GM21786 (cell line): ENCODE measurements around the gene SLAIN2.
A peak's percentile ranks its signal among the peaks of the same experiment; 100 is the strongest.
"Not testable (repeated sequence)": the region's sequence is repeated elsewhere in the genome, so short reads cannot be mapped to it uniquely, and the experiment has no call there.

ENCODE experiments used
- ATAC-seq: cut with Tn5 transposase; IDR thresholded peaks from one replicate; pipeline ENCODE4 v1.9.1; 2021; ENCODE audit not compliant: unreplicated experiment

The SLAIN2 gene

DNA sequence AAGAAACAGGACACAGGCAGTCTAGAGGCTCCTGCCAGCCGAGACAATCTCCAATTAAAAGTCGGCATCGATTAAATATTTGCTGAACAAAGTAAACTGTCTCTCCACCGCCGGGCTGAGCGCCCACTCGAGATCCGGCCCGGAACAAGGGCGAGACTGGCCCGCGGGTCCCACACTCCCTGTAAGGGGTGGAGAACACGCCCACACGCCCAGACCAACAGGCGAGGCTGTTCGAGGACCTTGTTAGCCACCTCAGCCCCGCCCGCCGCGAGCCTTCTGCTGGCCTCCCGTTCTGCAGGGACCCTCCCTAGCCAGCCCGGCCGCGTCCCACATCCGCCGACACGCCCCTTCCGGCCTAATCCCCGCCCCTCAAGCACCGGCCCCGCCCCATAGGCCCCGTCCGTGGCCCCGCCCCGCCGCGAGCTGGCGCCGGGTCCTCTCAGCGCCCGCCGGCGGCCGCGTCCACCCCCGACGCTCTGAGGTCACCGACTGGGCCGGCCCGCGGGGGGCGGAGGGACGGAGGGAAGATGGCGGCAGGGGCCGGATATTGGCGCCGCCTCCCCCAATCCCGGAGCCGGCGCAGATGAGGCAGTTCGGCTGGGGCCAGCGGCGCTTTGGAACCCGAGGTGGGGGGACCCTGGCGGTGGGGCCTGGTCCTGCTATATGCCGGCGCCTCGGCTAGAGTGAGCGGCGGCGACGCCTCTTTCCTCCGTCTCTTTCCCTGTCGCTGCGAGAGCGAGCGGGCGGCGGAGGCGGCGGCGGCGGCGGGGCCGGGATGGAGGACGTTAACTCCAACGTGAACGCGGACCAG lies at the start of gene SLAIN2:
Gene SLAIN2, plus strand, starts transcription at position 565 of the 811 bp plus-strand sequence. Its CDS starts 211 bp downstream, at position 776.
- ATAC-seq: peak; percentile 92

DNA sequence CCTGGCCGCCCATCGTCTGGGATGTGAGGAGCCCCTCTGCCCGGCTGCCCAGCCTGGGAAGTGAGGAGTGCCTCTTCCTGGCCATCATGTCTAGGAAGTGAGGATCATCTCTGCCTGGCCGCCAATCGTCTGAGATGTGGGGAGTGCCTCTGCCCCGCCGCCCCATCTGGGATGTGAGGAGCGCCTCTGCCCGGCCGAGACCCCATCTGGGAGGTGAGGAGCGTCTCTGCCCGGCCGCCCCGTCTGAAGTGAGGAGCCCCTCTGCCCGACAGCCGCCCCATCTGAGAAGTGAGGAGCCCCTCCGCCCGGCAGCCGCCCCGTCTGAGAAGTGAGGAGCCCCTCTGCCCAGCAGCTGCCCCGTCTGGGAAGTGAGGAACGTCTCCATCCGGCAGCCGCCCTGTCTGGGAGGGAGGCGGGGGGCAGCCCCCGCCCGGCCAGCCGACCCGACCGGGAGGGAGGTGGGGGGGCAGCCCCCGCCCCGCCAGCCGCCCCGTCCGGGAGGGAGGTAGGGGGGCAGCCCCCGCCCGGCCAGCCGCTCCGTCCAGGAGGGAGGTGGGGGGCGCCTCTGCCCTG lies 49.0 kb upstream of the SLAIN2 start:
- ATAC-seq: not testable (repeated sequence)

DNA sequence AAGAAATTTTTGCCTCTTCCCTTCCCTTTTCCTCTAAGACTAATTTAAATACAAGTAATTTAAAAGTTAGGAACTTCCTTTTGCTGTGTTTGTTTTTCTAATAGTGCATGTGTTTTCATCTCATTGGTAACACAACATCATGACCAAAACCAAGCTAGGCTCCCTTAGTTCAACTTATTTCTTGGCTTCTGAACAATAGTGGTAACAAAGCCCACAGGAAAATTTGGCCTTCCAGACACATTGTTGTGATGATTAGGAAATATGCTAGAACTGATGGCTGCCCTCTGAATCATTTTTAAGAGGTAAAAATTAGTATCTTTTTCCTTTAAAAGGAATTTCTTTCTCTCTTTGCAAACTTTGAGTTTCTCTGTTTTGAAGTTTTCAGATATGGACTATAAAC lies 46.2 kb upstream of the SLAIN2 start:
- no peak for ATAC-seq

DNA sequence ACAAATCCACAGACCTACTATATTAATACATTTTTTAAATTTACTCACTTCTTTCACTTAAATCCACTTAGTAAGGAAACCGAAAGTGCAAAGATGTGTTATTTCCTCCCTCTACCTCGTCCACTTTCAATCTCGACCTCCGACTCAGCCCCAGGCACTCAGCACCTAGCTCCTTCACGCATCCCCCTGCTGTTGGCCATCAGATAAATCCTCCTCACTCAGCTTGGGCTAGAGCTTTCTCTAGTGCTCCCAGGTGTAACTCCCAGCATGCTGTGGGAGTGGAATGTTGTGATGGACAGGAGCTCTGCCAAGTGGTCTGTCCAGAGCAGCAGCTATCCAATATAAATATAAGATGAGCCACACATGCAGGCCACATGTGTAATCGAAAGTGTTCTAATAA lies 45.0 kb upstream of the SLAIN2 start:
- peak; percentile 96 for ATAC-seq

DNA sequence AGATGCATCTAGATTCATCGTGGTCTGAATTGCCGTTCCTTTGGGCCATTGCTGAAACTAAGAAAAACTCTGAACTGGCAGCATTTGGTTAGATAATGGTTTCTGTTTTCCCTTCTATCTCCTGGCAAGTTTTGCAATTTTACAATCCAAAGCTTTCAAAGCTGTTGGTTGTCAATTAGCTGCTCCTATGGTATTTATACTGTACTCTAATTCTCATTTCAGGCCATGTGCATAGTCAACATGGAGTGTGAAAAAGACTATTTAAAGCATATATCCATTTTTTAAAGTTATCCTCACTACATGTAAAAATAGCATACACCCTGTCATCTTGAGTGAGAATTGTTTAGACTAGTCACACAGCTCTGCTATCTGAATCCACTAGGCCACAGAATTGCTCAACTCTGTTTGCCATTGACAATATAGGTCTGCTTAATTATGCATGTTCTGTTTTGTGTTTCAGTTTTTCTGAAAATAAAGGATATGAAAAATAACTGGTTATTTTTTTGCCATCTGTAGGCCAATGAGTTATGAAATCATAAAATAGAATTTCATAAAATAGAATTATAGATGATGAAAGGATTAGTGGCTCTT lies 44.0 kb upstream of the SLAIN2 start:
- no peak for ATAC-seq

DNA sequence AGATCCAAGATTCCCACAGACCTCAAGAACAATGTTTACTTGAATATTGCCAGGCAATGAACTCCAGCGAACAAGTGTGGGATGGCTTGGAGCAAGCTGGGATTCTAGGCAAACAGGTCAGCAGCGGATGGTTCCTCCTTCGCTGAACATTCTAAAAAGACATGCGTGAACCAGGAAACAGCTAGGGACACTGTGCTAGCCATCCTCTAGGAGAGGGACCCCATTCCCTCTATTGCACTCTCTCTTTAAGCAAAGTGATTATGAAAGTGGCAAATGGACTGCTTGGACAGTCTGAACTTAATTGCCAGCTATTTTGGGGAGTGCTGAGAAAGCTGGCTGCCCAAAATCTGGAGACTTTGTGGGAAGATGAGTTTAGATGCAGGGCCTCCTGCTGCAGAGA lies 41.8 kb upstream of the SLAIN2 start:
- no peak for ATAC-seq

DNA sequence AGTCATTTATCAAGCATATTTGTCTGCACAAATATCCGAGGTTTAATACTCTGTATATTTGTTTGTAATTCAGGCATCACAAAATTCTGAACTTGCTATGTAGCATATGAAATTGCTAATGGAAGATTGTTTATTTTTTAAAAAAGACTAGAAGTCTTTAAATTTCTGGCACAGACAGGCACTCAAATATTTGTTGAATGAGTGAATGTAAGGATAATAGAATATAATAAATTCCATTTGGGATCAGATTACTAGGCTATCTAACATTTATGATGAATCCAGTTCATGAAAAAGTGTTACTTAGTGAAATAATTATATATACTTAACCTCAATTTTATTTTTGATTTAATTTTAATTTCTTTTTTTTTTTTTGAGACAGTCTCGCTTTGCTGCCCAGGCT lies 41.3 kb upstream of the SLAIN2 start:
- ATAC-seq: no peak

DNA sequence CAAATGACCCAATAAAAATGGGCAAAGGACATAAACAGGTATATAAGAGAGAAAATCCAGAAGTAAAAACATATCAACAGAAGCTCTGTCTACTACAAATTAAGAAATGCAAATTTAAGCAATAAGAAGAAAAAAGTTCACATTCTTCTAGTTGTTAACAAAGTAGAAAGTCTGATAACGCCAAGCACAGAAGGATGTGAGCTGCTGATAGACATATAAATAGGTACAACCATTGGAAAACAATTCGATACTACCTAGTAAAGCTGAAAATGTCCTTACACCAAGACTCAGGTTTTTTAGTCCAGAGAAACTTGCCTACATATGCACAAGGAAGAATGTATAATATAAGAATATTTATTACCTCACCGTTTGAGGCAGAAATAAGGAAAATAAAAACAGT lies 35.8 kb upstream of the SLAIN2 start:
- ATAC-seq: no peak

DNA sequence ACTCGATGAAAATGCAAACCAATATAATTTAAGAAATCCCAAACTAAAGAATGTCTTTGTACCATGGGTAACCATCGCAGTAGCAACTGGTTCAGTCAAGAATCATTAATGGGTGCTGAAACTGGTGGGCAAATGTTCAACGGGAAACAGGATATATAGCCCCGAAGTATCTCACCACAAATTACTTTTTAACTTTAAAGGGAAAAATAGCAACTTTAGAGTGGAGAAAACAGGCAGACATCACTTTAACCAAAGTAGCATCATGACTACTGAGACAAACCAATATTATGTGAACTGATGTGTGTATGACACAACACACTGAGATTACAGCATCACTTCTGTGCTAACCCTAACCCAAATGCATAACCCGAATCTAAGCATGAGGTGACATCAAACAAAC lies 33.8 kb upstream of the SLAIN2 start:
- peak; percentile 53 for ATAC-seq

DNA sequence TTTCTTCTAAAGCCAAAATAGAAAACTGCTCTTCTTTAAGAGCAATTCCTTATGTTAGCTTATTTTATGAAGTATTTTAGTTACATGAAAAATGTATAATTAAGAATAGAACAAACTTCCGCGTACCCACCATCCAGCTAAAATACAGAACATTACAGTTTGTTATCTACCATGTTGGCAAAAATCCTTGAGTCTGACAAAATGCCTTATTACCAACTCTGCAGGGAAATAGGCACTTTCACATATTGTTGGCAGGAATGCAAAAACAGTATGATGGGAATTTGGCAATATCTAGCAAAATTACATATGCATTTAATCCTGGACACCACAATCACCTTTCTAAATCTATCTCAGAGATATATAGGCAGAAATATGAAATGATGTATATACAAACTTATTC lies 32.4 kb upstream of the SLAIN2 start:
- ATAC-seq: no peak

DNA sequence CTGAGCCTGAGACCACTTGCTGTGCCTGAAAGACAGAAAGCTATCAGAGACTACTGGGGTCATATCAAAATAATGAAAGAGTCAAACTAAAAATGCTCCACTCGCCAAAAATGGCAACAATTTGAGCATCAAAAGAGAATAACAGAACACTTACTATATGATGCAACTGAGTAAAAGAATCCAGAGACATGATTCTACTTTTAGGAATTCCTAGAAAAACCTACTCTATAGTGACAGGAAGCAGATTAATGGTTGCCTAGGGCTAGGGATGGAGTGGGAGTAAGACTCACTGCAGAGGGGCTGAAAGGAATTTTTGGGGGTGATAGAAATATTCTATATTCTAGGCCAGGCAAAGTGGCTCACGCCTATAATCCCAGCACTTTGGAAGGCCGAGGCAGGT lies 29.4 kb upstream of the SLAIN2 start:
- ATAC-seq: no peak

DNA sequence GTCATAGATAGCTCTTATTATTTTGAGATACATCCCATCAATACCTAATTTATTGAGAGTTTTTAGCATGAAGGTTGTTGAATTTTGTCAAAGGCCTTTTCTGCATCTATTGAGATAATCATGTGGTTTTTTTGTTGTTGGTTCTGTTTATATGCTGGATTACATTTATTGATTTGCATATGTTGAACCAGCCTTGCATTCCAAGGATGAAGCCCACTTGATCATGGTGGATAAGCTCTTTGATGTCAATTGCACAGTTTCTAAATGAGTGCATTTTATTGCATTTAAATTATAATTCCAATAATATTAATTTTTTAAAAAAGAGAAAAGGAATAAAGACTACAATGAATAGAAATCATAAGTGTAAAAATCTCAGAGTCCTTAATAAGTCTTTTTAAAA lies 26.6 kb upstream of the SLAIN2 start:
- not testable (repeated sequence) for ATAC-seq

DNA sequence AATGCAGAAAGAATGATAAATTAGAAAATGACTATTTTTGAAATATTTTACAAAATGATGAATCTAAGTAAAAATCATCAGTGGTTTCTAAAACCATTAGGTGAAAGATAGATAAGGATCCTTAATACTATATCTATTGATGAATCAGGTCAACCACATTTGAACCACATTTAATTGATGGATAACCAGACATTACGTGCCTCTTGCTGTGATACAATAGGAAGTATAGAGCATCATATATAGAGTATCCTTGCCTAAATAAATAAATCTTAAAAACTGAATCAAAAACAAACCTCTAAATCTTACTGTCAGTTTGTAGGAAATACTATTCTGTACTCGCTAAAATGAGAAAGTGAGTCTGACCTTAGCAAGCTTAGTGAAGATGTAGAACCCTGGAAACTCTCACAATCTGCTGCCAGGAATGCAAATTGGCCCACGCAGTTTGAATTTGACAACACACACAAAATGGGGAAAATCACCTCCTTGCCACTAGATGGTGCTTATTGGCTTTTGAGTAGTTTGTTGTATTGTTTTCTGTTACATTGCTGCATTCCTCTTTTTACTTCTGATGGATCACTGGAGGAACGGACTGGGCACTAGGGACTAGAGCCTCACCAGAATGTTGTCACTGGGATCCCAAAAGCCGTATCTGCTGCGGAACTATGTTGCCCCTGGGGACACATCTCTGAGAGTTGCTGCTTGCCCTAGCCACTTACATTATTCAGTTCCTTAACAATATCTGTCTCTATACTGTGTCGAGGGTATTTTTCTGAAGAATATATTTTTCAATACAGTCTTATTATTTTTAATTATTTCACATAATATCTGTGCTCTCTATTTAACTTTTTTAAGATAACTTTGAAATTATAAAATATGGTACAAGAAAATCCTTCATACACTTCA lies 25.4 kb upstream of the SLAIN2 start:
- peak; percentile 68 for ATAC-seq

DNA sequence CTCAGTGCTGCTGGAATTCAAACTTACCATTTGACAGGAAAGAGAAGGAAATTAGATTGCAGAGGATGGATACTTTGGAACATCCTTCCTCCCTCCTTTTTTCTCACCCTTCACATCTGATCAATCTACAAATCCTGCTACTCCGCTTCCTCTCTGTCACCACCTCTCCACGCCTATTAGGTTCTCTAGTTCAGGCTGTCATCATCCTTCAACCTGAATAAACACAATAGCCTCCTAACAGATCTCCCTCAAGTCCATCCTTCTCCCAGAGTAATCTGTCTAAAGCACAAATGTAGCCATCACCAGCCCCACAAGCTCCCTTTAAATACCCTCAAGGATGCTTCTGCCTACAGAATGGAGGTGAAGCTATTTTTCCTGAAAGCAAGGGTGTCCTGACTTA lies 20.0 kb upstream of the SLAIN2 start:
- no peak for ATAC-seq

DNA sequence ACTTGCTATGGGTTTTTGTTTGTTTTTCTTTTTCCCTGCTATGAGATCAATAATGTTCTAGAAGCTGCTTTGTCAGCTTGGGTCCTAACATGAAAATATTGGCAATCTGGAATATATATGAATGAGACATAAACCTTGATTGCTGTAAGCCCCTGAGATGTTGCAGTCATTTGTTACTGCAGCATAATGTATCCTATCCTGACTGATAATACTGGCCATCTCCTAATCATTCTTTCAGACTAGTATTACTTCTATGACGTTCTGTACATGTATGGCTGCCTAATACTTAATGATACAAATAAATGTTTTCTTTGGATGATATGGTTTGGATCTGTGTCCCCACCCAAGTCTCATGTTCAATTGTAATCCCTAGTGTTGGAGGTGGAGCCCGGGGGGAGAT lies 19.3 kb upstream of the SLAIN2 start:
- no peak for ATAC-seq

DNA sequence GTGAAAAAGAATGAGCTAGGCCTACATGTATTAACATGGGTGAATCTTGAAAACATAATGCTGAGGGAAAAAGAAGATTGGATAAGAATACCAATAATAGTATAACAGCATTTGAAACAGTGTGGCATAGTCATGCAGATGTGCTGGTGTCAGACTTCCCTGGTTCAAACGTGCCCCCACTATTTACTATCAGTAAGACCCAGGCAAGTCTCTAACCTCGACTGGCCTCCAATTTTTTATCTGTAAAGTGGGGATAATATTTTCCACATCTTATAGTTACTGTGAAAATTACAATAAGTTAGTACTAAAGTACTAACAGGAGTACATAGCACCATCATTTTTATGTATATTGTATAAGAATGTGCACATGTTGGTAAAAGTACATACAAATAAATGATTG lies 17.0 kb upstream of the SLAIN2 start:
- no peak for ATAC-seq

DNA sequence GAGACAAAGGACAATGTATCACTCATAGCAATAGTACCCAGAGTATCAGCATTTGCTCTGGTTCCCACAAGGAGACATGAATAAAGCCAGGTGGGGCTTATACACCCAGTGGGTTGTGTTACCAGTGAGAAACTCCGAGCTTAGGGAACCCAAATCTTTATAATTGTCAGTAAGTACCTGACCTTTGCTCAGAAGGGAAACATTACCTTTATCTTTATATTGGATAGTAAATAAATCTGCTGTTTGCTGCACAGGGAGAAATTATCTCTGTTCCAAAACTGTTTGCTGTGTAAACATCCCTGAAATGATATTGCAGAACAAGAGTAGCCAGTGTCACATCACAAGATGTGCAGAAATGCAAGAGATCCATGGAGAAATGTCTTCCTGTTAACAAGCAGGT lies 12.1 kb upstream of the SLAIN2 start:
- no peak for ATAC-seq

DNA sequence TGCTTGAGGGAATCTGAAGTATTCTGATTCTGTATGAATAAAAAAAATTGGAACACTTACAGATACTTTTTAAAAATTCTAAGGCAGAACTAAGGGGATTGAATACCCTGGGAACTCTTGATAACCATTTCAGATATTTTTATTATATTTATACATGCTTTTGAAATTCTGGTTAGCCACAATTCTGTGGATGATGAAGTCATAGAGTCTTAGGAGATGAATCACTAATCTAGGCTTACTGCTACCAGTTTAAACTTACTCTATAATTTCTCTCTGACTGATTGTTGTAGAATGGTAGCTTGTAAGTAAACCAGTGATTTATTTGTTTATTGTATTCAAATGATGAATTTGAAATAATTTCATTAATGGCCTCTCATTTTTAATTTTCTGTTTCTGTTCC lies 11.4 kb upstream of the SLAIN2 start:
- no peak for ATAC-seq

DNA sequence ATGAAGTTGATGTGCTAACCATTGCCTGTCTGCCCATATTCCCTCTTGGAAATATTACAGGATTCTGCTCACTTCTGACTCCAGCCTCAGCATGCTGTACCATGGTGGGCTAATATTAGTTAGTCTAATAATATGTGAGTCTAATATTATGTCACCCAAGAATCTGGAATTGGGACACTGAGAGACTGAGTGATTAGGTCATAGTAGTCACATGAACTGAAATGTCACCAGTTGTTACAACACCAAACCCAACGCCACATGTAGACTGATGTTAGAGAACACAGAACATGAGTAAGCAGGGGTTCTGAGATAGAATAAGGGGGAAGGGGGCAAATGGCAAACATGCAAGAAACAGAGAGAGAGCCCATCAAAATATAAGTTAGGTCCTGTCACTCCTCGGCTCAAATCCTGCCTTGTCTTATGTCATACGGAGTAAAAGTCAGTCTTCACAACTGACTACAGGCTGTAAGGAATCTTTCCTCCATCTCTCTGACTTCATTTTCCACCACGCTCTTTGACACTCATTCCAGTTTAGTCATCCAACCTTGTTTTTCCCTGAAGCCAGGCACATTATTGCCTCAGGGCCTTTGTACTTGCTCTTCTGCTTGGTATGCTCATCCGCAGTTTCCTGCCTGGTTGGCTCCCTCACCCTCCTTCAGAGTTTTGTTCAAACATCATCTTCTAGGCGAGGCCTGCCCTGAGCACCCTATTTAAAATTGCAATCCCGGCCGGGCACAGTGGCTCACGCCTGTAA lies 9.6 kb upstream of the SLAIN2 start:
- ATAC-seq: no peak

DNA sequence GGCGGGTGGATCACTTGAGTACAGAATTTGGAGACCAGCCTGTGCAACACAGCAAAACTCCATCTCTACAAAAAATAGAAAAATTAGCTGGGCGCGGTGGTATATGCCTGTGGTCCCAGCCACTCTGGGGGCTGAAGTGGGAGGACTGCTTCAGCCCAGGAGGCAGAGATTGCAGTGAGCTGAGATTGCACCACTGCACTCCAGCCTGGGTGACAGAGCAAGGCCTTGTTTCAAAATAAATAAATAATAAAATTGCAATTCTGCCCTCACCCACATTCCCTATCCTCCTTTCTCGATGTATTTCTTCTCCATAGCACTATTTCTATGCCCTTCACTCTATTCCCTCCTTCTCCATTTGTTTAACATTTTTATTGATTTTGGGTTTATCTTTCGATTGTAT lies 8.7 kb upstream of the SLAIN2 start:
- no peak for ATAC-seq

DNA sequence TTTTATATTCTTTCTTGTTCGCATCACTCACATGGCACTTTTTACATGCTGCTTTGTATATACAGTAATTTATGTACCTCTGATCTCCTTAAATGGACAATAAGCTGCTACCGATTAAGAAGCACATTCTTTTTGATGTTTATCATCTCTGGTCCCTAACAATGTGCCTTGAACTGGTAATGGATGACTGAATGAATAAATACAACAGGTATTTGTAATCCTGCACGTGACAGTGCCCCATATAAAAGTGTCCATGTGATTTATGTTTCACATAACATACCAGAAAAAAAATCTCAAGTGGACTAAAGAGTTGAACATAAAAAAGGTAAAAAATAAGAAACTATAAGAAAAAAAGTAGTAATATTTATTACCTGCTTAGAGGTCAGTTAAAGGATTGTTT lies 7.7 kb upstream of the SLAIN2 start:
- ATAC-seq: no peak
